GM12891 (cell line): ENCODE measurements around the gene DISP2.

Source experiments
- POLR2A ChIP-seq: IDR thresholded peaks from 2 replicates; pipeline ENCODE4 v1.6.1; 2011; ENCODE audit warnings: low read depth, low read length, control low read depth
- POLR2AphosphoS5 ChIP-seq: IDR thresholded peaks from 2 replicates; pipeline ENCODE4 v1.6.1; 2011; ENCODE audit warnings: low read depth, low read length, control low read depth
- SPI1 ChIP-seq: IDR thresholded peaks from 2 replicates; pipeline ENCODE4 v1.6.1; 2011; ENCODE audit warnings: low read depth, low read length, control low read depth

- no peak for TF ChIP-seq POLR2AphosphoS5
- no peak for TF ChIP-seq POLR2A
- no peak for TF ChIP-seq SPI1
Measured at GRCh38 chr15:40329804-40330203, 28.2 kb upstream of the DISP2 start.
